Measurements from ENCODE around the gene CDC14A. TPM values are rescaled to one million over a fixed set of nuclear protein-coding genes. Genes with fewer than 3 reads are reported as not detected.
"Not testable (repeated sequence)": the region's sequence is repeated elsewhere in the genome, so short reads cannot be mapped to it uniquely, and the experiment has no call there.

CDC14A gene, protein sequence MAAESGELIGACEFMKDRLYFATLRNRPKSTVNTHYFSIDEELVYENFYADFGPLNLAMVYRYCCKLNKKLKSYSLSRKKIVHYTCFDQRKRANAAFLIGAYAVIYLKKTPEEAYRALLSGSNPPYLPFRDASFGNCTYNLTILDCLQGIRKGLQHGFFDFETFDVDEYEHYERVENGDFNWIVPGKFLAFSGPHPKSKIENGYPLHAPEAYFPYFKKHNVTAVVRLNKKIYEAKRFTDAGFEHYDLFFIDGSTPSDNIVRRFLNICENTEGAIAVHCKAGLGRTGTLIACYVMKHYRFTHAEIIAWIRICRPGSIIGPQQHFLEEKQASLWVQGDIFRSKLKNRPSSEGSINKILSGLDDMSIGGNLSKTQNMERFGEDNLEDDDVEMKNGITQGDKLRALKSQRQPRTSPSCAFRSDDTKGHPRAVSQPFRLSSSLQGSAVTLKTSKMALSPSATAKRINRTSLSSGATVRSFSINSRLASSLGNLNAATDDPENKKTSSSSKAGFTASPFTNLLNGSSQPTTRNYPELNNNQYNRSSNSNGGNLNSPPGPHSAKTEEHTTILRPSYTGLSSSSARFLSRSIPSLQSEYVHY
- total RNA-seq, result 6.8 TPM
- long read RNA-seq, partial matches to known transcripts, result 0 of 2 reads
- long read RNA-seq, other reads (novel, unspliced or antisense), result 1 of 2 reads

GRCh38 chr1:100352267-100353070 is at the start of gene CDC14A:
TSS of gene CDC14A (plus strand) at chr1:100352506. CDS start at chr1:100352955, 449 bp downstream.
- peak; percentile 95 for DNase-seq (ENCODE audit: low spot score)

DNA sequence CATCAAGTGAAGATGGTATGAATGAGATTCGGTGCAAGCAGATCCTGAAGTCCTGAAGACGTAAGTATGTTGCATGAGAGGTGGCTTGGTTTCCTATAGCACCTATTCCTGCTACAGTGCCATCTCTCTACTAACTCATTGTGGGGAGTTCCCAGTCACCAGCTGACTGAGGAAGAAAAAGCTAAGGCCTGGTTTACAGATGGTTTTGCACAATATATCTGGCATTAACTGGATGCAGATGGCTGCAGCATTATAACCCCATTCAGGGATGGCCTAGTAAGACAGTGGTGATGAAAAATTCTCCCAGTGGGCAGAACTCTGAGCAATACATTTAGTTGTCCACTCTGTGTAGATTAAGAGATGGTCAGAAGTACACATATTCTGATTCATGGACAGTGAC is 49.6 kb upstream of the CDC14A start:
- no peak for DNase-seq (ENCODE audit: low spot score)

DNA sequence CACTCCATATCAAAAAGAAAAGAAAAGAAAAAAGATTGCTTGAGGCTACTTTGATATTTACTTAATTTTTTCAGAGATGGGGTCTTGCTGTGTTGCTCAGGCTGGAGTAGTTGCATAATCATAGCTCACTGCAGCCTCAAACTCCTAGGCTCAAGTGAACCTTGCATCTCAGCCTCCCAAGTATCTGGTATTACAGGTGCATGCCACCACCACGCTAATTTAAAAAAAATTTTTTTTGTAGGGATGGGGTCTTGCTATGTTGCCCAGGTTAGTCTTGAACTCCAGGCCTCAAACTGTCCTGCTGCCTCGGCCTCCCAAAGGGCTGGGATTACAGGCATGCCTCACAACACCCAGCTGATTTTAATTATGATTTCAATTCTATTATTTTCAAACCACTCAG is 48.1 kb upstream of the CDC14A start:
- DNase-seq (ENCODE audit: low spot score), result no peak

- DNase-seq (ENCODE audit: low spot score), result no peak
Observed at GRCh38 chr1:100304921-100305320, 47.4 kb upstream of the CDC14A start.

DNA sequence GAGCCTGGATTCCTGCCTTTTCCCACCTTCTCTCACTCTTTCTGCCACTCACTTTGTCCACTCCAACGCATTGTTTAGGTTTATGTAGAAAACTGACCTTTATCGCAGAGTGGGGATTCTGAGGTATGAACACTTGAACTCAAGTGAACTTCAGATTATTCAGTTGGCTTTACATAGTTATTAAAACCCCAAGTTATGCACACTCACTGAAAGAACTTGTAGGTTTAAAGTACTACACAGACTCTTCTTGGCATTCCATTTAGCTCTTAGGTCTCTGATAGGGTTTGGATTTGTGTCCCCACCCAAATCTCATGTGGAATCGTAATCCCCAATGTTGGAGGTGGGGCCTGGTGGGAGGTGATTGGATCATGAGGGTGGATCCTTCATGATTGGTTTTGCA is 46.4 kb upstream of the CDC14A start:
- DNase-seq (ENCODE audit: low spot score), result no peak

GRCh38 chr1:100306735-100307313 is 45.5 kb upstream of the CDC14A start:
- DNase-seq (ENCODE audit: low spot score), result no peak

DNA sequence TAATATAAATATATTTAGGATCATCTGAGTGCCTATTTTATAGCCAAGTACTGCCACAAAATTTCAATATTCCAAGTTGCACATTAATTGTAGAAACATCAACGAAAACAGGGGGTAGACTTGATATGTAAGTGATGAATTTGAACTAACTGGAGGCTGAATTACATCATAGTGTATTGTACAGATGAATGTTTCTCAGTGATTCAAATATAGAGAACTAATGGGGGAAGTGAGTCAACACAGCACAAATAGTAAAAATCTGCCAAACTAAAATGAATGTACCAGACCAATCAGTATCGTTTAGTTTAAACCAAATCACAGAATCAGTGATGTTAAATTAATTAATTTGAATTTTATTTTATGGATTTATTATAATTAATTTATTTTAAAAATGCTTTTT is 43.5 kb upstream of the CDC14A start:
- DNase-seq (ENCODE audit: low spot score), result no peak

GRCh38 chr1:100309863-100310262 is 42.4 kb upstream of the CDC14A start:
- DNase-seq (ENCODE audit: low spot score), result no peak

- no peak for DNase-seq (ENCODE audit: low spot score)
Observed at GRCh38 chr1:100313382-100313781, 38.9 kb upstream of the CDC14A start.

- DNase-seq (ENCODE audit: low spot score), result no peak
Observed at GRCh38 chr1:100316622-100317021, 35.7 kb upstream of the CDC14A start.

GRCh38 chr1:100320311-100321099 is 31.8 kb upstream of the CDC14A start:
- no peak for DNase-seq (ENCODE audit: low spot score)

- no peak for DNase-seq (ENCODE audit: low spot score)
Observed at GRCh38 chr1:100321100-100321493, 31.2 kb upstream of the CDC14A start.

- DNase-seq (ENCODE audit: low spot score), result no peak
Observed at GRCh38 chr1:100321506-100321905, 30.8 kb upstream of the CDC14A start.

DNA sequence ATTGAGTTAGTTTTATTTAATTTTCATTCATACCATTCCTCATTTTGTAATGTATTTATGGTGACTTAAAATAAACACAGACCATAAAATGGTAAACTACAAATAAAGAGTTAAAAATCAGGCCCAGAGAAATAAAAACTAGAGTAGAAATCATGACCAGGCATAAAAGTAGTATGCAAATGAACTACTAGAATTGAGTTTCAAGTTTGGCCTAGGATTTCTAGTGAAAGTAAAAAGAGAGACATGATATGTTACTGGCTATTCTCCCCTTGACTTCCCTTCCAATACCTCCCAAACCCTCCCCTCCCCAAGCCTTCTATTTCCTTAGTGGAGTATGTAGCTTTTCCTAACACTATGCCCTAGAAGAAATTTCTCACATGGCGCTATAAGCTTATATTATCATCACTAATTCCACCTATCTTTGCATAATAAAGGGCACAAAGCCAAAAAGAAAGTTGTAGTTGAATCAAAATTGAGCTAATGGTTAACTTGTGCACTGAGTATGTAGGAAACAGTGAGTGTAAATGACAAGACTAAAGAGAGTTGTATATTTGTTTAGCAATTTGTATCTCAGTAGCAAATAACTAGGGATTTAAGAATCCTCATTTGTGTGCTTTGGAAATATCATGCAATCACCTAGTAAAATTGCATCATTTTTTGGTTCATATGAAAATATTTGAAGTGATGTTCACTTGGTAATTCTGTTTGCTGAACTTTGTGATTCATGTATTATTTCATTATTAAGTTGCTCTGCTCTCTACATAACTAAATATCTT is 29.7 kb upstream of the CDC14A start:
- no peak for DNase-seq (ENCODE audit: low spot score)

DNA sequence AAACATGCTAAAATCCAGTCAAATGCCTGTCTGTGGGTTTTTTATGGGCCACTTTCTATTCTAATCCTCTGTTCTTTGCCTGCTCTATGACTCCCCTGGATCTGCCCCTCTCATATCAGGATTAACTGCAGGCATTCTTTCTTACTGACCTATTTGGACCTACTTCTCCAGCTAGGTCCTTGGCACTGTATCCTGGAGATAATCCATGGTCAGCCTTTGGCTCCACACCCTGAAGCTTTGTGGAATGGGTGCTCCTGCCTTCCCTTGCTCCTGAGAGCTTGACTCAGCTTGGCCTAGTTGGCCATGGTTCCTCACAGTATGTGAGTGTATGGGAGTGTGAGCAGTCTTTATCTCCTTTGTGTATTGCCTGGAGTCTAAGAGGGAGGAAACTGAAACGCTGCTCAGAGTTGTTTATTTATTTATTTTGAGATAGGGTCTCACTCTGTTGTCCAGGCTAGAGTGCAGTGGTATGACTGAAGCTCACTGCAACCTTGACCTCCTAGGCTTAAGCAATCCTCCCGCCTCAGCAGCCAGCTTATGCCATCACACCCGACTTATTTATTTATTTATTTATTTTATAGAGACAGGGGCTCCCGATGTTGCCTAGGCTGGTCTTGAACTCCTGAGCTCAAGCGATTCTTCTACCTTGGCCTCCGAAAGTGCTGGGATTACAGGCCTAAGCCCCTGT is 28.7 kb upstream of the CDC14A start:
- DNase-seq (ENCODE audit: low spot score), result no peak

DNA sequence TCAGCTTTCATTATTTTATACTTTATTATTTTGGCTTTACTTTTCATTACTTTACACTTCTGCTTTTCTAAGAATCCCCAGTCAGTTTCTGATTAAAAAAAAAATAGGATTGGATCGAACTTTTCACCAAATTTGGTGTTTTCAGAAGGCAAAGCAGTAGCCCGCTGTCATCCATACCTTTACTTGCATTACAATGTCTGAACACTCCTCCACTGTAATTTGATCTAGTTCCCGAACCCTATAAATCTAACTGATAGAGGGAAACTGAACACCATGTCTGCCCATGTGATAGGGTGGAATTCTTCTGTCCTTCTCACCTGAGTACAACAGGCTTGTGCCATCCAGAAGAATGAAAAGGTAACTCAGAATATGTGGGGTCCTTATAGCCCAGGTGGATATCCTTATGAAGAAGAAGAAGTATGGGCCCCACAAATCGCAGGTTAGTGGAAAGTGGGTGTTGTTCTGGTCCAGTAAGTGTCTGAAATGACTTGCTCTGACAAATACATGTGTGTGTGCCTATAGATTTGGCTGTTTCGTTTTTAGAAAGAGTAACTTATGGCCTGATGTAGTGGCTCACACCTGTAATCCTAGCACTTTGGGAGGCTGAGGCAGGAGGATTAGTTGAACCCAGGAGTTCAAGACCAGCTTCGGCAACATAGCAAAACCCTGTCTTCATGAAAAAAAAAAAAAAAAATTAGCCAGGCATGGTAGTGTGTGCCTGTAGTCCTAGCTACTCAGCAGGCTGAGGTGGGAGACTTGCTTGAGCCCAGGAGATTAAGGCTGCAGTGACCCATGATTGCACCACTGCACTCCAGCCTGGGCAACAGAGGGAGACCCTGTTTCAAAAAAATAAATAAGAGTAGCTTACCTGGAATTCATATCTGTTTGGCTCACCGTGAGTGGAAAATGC is 26.6 kb upstream of the CDC14A start:
- no peak for DNase-seq (ENCODE audit: low spot score)

DNA sequence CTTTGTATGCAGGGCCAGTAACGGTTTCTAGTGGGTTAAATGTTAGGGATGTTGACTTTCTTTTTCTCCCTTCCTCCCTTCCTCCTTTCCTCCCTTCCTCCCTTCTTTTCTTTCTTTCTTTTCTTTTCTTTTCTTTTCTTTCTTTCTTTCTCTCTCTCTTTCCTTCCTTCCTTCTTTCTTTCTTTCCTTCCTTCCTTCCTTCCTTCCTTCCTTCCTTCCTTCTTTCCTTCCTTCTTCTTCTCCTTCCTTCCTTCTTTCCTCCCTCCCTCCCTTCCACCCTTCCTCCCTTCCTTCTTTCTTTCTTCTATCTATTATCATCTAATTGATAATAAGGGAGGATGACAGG is 26.0 kb upstream of the CDC14A start:
- DNase-seq (ENCODE audit: low spot score), result not testable (repeated sequence)

- DNase-seq (ENCODE audit: low spot score), result no peak
Observed at GRCh38 chr1:100328133-100328532, 24.2 kb upstream of the CDC14A start.

Measured in mesenteric fat pad (tissue), 1 donor.